ENCODE results near the gene PHLDB2. TPM values are rescaled to one million over a fixed set of nuclear protein-coding genes. Genes with fewer than 3 reads are reported as not detected.
A peak's percentile ranks its signal among the peaks of the same experiment; 100 is the strongest.

Gene PHLDB2
- polyA plus RNA-seq, 1 donor (not counting 4 experiments of a cell fraction or from before 2014, with no cell fraction given), result 150 TPM

- peak; percentile 78 for FAIRE-seq
- dilution Hi-C loops (cut with MboI; ENCODE audit: extremely low pct_ligation_motif_present, low sequenced_read_pairs), result no loop called here
- peak; percentile 85 to 89 (median 86) for TF ChIP-seq CTCF (optimal IDR thresholded peaks at IDR 0.05 in 1 of 3, IDR thresholded peaks at IDR 0.05 in 1 of 3, conservative IDR thresholded peaks at IDR 0.05 in 1 of 3; ENCODE audit: extremely low read depth in 1 of 3, insufficient read depth in 2 of 3, low read length in 3 of 3)
- TF ChIP-seq EZH2 (IDR thresholded peaks at IDR 0.05; ENCODE audit: low read length), result no peak
Observed at GRCh38 chr3:111967651-111968274, 108.7 kb downstream of the PHLDB2 start.

GRCh38 chr3:111968319-111969054, 109.4 kb downstream of the PHLDB2 start:
- no peak for TF ChIP-seq EZH2 (IDR thresholded peaks at IDR 0.05; ENCODE audit: low read length)
- no peak for TF ChIP-seq CTCF (optimal IDR thresholded peaks at IDR 0.05 in 1 of 3, IDR thresholded peaks at IDR 0.05 in 1 of 3, conservative IDR thresholded peaks at IDR 0.05 in 1 of 3; ENCODE audit: extremely low read depth in 1 of 3, insufficient read depth in 2 of 3, low read length in 3 of 3)
- Histone ChIP-seq H3K4me1 (ENCODE audit: control insufficient read depth, extremely low read depth, insufficient read depth, low read length) (peaks cover 4% of the 10 kb centered on the region), H3K4me2 (ENCODE audit: control insufficient read depth, extremely low read depth, insufficient read depth, low read depth, low read length) (no peak overlapping the region), H3K36me3 (ENCODE audit: control insufficient read depth in 2 of 2, extremely low read depth in 1 of 2, insufficient read depth in 2 of 2, low read length in 2 of 2) (peaks cover 17 to 58% of the 10 kb centered on the region in 2 experiments), H3K79me2 (ENCODE audit: control insufficient read depth, insufficient read depth, low read length) (no peaks in the 10 kb centered on the region), H3K9ac (ENCODE audit: control insufficient read depth, extremely low read depth, insufficient read depth, low read length) (no peak overlapping the region), H3K27ac (ENCODE audit: control insufficient read depth, insufficient read depth, low read length) (no peak overlapping the region), H3K9me3 (ENCODE audit: control insufficient read depth, low read depth, low read length) (no peaks in the 10 kb centered on the region), H3K27me3 (ENCODE audit: control insufficient read depth, extremely low read depth, insufficient read depth, low read length) (no peaks in the 10 kb centered on the region), H3K9me1 (ENCODE audit: control insufficient read depth, extremely low read depth, insufficient read depth, low read length) (no peaks in the 10 kb centered on the region), H3K4me3 (ENCODE audit: control insufficient read depth in 2 of 3, extremely low read depth in 1 of 3, insufficient read depth in 2 of 3, low read depth in 1 of 3, low read length in 3 of 3) (no peak overlapping the region), H2AFZ (ENCODE audit: control insufficient read depth, low read length) (no peak overlapping the region), H4K20me1 (ENCODE audit: control insufficient read depth, extremely low read depth, insufficient read depth, low read length) (no peaks in the 10 kb centered on the region)
- FAIRE-seq (no peak), DNase-seq (ENCODE audit: low read depth, low spot score) (no peak)
- dilution Hi-C loops (cut with MboI; ENCODE audit: extremely low pct_ligation_motif_present, low sequenced_read_pairs), result no loop called here

More at GRCh38 chr3:111967651-111968274, 108.7 kb downstream of the PHLDB2 start:
- Histone ChIP-seq H3K4me2 (ENCODE audit: control insufficient read depth, extremely low read depth, insufficient read depth, low read depth, low read length) (no peak overlapping the region), H3K27ac (ENCODE audit: control insufficient read depth, insufficient read depth, low read length) (no peak overlapping the region), H3K4me3 (ENCODE audit: control insufficient read depth in 2 of 3, extremely low read depth in 1 of 3, insufficient read depth in 2 of 3, low read depth in 1 of 3, low read length in 3 of 3) (no peak overlapping the region), H3K9me1 (ENCODE audit: control insufficient read depth, extremely low read depth, insufficient read depth, low read length) (no peaks in the 10 kb centered on the region), H3K9ac (ENCODE audit: control insufficient read depth, extremely low read depth, insufficient read depth, low read length) (no peak overlapping the region), H3K27me3 (ENCODE audit: control insufficient read depth, extremely low read depth, insufficient read depth, low read length) (no peaks in the 10 kb centered on the region), H3K4me1 (ENCODE audit: control insufficient read depth, extremely low read depth, insufficient read depth, low read length) (peaks cover 11% of the 10 kb centered on the region), H3K9me3 (ENCODE audit: control insufficient read depth, low read depth, low read length) (no peaks in the 10 kb centered on the region), H3K79me2 (ENCODE audit: control insufficient read depth, insufficient read depth, low read length) (no peaks in the 10 kb centered on the region), H3K36me3 (ENCODE audit: control insufficient read depth in 2 of 2, extremely low read depth in 1 of 2, insufficient read depth in 2 of 2, low read length in 2 of 2) (peaks cover 19 to 56% of the 10 kb centered on the region in 2 experiments), H2AFZ (ENCODE audit: control insufficient read depth, low read length) (no peak overlapping the region), H4K20me1 (ENCODE audit: control insufficient read depth, extremely low read depth, insufficient read depth, low read length) (no peaks in the 10 kb centered on the region)
- DNase-seq (ENCODE audit: low read depth, low spot score), result peak; percentile 49

All from keratinocyte (primary cell).